ENCODE measurements around the gene NTRK2.

Gene NTRK2

DNA sequence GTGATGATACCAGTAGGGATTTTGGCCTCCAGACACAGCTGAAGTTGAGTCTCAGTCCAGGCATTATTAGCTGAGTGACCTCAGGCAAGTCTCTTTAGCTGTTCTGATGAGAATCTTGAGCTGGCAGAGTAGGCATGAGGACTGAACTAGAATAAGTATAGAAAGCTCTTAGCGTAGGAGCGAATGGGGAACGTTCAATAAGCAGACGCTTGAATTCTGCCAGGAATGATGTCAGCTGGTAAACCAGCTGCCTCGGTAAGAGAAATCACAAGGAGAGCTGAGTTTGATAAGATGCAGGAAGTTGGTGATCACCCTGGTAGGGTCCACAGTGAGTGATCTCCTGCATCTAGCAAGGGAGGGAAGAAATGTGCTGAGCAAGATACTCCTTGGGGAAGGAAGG is 280.4 kb downstream of the NTRK2 start:
- no peak for DNase-seq

DNA sequence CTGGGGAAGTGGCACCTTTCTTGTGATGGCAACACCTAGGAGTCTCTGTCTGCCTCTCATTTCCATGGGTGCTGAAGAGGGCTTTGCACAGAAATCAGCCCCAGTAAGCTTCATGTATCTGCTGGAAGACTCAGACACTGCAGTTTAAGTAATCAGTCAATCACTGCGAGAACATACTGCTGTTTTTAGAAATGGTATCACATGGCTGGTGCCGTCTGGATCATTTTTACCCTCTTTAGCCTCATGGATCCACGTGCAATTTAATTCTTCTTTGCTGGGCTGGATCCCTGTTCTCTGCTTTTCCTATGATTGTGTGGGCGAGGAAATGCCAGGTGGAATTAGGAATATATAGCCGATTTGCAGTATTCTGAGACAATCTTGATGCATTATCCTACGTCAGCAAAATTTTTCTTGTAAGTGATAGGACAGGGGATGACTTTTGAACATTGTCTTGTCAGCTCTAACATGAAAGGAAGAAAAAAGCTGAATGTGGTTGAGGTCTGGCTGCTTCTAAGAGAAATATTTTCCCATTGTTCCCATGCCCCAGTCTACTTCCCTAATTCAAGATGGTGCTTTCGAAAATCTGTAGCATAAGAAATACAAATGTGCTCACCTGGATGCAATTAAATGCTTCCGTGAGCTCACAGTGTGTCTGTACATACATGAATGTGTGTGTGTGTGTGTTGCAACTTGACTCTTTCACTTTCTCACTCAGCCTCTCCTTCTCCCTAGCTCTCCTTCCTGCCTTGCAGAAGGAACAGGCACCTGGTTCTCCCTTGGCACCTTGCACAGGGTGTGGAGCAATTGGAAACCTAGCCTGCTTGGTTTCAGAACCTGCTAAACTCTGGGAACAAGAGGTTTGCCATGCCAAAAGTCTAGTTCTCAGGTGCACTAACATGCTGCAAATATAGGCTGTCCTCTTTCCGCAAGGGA is 281.6 kb downstream of the NTRK2 start:
- no peak for DNase-seq

DNA sequence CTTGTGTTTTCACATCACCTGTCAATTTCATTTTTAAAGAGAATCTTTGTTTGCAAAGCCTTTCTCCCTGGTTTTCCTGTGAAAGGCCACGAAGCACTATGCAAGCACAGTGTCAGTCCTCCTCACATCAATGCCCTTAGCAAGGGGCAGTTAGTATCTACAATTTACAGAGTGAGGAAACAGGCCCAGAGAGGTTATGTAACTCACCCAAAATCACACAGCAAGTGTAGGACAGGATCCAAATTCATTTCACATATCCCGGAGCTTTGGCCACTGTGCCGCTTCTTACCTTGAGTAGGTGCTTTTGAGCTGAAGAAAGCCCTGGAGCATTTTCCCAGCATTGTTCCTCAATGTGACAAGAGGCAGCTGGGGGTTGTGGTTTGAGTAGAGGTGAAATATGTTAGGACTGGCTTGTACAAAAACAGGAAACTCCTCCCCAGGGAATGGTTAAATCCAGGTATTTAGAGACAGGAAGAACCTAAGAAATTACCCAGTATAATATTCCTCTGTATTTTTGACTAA is 283.8 kb downstream of the NTRK2 start:
- DNase-seq = no peak

DNA sequence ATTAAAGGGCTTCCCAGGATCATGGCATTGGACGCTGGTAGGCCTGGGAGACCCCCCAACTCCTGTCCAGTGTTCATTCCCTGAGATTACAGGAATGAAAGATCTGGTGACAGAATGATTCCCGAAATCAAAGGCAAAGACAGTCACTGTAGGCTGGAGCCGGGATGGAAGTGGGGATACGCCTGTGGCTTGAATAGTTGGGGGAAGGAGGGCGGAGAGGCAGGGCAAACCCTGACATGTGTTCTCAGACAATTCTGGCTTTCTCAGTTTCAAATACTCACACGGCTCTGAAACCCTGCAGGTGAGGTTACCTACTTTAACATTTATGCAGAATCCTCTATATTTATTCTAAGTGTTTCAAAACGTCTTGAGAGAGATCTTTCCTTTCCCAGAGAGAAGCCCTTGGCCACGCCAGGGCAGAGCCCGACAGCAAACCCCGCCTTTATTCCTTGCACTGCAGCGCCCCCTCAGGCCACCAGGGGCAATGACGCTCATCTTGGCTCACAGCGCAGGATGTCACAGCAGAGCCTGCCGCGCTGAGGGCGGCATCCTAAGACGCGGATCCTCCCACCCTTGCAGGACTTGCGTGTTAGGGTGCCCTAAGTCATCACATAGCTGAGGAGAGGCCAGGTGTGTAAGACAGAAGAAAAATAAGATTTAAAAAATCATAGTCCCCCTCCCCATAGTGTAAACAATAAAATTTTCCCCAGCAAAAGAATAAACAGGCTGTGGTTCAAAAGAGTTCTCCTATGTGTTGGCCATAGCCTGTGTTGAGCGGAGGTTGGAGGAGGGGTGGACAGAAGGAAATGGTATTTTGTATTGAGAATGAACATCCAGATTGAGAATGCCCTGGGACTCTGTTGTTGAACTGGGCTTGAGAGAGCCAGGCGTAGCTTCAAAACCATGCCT is 284.5 kb downstream of the NTRK2 start:
- peak in 1 of 2 donors; percentile 38 for DNase-seq

DNA sequence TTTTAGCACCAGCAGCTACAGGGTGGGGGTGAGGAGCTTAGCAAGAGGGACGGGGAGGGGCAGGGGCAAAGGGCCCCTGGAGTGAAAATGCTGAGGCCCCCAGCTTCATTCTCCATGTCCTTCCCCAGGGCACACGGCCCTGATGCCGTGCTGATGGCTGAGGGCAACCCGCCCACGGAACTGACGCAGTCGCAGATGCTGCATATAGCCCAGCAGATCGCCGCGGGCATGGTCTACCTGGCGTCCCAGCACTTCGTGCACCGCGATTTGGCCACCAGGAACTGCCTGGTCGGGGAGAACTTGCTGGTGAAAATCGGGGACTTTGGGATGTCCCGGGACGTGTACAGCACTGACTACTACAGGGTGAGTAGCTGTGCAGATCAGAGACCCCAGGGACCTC is 285.6 kb downstream of the NTRK2 start:
- no peak for DNase-seq

DNA sequence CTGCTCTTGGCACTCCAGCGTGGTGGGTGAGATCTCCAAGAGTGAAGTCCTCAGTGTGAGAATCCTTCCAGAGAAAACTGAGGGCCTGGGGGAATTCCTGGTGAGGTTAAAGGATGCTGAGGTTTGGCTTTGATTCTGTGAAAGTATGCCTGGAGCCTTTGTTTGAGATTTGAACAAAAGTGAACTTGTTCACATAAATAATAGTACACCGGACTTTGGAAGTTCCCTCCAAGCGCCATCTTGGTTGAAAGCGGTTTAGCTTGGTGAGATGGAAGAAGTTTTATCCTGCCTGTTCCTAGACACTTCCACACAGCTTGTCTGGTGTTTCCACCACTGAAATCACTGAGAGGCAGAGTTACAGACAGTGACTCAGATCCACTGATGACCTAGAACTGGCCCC is 286.4 kb downstream of the NTRK2 start:
- DNase-seq = no peak

DNA sequence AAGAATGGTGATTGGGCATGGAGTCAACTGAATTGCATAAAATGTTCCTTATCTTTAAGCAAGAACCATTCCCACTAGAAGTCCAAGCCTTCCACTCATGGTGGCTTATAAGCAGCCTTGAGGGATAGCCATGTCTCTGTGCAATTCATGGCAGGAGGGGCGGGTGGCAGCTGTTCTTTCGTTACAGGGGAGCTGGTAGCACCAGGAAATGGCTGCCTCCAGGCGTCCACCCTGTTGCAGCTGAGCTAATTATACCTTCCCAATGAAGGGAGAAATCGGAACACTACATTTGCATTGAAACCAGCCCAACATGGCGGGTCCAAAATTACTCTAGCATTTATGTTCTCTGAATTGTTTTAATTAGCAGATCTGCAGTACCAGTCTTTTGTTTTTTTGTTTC is 289.8 kb downstream of the NTRK2 start:
- DNase-seq = no peak

DNA sequence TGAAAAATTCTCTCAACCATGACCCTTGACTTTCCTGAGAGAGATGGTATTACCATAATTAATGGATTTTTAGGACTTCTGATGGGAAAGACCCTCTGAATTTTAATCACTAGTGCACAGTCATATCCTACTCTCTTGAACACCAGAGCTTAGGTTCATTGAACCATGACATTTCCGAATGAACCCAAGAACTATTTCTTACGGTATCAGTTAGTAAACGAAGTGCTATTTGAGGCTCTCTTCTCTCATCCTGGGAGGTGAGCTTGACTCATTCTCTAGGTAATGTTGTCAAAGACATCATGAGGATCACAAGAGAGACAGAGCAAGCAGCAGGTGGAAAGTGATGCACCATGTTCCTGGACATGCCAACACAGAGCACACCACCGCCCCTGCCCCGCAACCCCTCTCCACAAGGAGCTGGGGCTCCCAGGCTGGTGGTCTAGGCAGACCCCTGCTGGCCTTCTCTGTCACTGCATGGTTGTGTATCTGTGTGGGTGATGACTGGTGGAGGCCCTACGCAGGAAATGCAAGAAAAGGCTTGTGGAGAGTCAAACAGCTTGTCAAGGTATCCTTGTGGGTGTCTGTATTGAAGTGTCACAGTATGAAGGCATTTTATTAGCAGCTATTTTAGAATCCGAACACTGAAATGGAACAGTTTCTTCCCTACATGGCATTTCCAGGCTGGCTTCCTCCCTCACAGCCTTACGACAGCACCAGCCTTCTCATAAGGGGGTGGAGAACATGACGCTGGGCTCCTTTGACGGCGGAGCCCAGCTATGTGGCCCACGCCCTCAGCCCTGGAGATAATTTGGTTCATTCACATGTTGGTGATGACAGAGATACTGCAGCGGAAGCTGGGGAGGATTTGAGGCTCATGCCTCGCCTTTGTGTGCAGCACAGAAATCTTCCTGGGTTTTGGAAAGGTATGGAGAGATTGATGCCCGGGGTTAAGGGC is 297.6 kb downstream of the NTRK2 start:
- no peak for DNase-seq

DNA sequence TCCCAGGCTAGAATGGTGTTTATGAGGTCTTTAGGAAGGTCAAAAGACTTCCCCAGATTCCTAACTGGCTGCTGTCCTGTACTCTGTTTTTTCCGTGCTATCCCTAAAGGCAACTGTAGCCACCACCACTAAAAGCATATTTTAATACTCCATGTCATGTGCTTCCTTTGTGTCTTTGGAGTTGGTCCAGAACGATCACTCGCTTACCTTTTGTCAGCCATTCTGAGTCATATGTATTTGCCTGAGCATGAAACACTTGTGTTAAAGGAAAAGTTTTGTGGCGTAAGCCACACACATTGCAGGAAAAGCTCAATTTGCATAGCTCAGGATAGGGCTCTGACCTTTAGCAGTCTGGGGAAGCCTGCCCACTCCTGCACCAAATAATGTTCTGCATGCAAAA is 299.6 kb downstream of the NTRK2 start:
- DNase-seq = no peak

DNA sequence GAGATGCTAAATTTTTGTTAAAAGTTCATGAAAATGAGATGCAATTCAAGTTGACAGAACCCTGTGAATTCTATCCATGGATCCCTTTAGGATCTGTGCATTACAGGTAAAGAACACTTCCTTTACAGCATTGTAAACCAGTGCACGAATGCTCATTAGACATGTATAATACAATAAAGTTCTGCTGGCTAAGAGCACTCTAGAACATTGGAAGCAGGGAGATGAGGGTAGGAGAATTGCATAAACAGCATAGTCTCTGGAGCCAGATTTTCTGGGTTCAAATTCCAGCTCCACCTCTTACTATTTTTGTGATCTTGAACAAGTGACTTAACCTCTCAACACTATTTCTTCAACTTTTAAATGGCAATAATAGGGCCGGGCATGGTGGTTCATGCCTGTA is 300.2 kb downstream of the NTRK2 start:
- no peak for DNase-seq

DNA sequence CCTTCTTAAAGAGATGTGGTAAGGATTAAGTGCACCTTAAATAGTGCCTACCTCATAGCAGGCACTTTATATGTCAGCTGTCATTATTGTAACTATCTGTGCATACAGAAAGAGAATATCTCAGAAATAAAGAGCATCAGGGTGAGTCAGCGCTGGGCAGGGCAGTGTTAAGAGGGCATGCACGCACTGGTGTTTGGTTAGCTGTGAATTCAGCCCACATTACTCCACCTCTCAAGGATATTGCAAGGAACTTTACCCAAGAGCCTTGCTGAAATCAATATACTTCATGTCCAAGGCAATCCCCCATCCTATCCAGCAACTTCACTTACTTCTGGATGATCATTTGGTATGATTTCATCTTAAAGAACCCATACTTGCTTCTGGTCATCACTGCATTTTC is 300.9 kb downstream of the NTRK2 start:
- DNase-seq = no peak

DNA sequence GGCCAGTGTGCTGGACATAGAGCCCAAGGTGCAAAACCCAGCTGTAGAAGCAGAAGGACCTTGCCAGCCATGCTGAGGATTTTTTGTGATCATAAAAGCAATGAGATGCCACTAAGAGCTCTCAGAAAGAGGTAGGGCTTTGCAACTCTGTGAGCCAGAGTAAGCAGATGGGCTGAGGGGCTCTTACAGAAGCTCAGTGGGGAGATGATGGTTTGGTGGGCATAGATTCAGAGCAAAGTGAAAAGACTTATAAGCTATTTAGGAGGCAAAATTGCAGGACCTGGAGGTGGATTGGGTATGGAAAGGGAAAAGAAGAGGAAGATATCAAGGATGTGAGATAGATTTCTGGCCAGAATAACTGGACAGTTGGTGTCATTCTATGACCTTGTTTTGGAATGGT is 302.0 kb downstream of the NTRK2 start:
- no peak for DNase-seq

DNA sequence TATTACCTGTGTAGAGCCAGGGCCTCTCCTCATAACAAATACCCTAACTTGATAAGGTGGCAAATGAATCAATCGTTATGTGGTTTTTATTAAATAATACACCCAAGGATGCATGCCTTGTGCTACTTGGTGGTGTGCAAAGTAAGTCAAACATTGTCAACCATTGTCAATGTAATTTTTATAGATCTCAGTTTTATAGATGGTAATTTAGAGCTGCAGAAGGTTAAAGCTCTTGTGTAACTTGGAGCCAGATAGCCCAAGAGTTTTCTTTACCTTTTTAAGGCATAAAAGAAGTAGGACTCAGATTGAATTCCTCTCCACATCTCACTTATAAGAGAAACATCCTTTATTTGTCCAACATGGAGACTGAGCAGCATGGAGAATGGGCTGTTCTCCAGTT is 304.7 kb downstream of the NTRK2 start:
- no peak for DNase-seq

DNA sequence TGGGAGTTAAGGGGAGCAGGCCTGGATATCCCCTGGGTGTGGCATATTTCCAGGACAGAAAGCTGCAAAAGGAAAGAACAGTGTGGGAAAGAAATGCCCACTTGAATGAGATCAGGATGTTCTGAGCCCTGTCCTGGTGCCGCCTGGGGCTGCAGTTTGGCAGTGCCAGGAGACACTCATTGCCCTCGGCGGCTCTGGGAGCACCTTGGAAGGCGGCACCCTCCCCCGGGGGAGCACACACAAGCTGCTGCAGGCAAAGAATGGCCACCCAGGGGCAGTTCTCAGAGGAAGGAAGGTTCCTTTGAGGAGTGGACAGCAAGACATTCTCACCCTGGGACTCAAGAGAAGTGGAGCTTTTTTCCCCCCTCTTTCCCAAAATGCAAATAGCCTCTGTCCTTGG is 305.3 kb downstream of the NTRK2 start:
- no peak for DNase-seq

DNA sequence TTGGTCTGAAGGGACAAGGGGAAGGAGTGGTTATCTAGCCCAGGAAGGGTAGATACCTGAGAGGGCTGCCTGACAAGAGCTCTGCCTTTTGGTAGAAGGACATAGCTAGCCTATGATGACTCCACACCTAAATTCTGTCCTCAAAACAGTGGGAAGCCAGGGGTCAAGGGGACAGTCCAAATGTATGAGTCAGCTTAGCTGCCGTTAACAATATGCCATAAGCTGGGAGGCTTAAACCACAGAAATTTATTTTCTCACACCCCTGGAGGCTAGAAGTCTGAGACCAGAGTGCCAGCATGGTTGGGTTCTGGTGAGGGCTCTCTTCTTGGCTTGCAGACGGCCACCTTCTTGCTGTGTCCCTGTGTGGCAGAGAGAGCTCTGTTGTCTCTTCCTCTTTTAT is 306.4 kb downstream of the NTRK2 start:
- DNase-seq = no peak

DNA sequence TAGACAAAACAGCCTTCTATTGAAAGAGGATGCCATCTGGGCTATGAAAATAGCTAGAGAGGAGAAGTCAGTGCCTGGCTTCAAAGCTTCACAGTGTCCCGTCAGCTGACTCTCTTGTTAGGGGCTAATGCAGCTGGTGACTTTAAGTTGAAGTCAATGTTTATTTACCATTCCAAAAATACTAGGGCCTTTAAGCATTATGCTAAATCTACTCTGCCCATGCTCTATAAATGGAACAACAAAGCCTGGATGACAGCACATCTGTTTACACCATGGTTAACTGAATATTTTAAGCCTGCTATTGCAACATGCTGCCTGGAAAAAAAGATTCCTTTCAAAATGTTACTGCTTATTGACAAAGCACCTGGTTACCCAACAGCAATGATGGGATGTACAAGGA is 309.1 kb downstream of the NTRK2 start:
- DNase-seq = no peak

DNA sequence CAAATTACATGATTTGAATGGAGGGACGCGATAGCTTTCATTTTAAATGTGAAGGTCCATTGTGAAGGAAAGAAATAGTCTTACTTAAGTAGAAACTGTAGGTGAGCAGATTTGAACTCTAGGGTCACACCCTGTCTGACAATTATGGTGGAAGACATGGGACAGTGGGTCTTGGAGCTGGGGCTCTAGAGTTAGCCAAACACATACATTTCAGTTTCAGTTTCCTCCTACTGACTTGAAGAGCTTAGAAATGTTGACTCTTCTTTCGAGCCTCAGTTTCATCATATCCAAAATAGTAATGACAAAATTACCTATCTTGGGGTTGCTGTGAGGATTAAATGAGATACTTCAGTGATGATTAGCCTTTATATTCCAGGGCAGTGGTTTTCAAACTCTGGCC is 314.2 kb downstream of the NTRK2 start:
- no peak for DNase-seq

DNA sequence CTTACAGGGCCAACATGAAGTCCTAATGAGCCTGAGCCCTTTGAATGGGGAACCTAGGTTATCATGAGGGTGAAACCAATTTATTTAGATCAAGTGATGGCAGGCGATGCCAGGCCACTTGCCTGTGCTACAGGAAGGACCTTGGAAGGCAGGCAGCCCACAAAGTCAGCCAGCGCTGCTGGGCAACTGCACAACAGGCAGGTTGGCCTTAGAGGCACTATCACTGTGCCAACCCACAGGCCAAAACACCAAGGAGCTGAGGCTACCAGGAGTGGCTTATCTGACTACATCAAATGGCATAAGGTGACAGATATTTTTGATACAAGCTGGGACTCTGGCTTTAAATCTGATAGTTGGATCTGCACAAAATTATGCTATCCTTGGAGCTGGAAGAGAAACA is 319.1 kb downstream of the NTRK2 start:
- DNase-seq = no peak

DNA sequence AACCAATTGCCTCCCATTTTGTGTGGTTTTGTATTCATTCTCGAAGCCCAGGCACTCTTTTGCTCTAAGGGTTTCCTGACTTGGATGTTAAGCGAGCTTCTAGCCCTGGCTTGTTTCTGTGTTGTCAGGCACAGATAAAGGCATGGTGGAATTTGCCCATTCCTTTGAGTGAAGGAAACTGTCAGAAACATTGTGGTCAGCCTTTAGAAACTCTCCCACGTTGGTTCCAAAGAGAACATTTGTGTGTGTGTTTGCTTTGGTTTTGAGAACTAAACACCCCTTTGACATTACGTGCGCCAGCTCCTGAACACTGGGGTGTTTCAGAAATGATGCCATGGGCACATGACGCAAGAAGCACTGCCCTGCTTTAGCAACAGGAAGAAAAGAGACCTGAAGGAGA is 320.9 kb downstream of the NTRK2 start:
- no peak for DNase-seq

DNA sequence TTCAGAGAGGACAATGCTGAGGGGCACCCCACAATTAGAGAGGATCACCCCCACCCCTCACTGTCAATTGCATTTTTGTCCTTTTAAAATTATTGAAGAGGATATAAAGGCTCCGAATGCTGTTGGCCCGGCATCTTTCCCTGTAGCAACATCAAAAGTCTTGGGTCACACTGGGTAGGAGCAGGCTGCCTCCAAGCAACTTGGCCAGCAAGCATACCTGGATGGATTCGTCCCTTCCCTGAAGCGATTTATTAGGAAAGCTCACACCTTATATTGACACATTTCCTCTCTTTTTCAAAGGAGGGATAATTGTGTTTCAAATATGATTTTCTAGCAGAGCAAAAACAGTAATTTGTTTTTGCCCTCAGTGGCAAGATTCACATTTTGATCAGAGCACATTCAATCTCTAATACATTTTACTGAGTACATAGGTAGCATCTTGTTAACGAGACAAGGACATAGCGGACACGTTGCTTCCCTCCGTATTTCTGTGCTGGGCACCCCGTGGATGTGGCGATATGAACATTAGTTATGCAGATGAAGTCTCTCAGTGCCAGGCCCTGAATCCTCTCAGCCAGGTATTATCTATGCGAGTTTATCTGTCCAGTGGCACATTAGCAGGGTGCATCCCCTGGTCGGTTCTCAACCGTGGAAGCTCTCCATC is 321.5 kb downstream of the NTRK2 start:
- DNase-seq = no peak

DNA sequence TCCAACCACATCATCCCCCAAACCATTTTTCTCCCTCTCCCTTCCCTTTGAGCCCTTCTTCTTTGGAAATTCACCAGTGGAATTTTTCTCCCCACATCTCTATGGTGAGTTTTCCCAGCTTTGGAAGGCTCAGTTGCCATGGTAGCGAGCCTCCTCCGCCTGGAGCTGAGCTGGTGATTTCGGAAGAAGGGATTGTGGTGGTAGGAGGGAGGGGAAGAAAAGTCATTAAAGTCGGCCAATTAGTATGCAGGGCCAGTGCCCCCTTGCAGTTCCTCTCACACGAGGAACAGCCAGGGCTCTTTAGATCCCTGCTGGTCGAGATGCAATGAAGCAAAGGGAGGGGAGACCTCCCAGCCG is 322.0 kb downstream of the NTRK2 start:
- no peak for DNase-seq

DNA sequence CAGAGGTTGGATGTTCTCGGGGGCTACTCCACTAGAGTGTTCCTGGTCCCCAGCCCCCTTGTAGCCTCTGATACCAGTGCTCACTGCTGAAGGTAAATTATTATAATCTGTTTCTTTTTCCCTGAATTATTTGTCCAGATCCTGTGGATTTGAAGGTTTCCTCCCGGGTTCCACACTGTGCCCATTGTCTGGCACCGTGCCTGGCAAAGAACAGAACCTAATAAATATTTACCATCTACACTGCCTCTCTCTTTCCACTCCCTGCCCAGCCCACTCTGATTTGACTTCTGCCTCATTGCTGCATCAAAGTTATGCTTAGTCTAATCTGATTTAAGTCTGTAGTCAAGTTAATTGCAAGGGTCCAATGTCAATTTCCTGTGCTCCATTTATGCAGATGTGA is 322.9 kb downstream of the NTRK2 start:
- no peak for DNase-seq
